ENCODE data around the gene OR4D1.

DNA sequence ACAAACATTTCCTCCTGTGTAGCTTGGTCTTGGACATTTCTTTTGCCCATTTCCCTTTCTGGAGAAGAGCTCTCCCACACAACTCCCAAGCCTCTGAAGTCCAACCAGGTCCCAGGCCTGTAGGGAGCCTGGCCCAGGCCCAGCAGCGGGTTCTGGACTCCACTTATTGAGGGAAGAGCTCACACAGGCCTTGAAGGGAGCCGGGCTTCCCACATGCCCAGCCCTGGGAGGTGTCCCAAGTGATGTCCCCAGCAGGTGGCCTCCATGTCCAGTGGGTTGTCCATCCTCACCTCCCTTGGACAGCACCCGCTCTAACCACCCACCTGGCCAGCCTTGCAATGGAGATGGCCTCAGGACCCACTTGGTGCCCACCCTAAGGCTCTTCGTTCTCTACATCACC lies 38.4 kb downstream of the OR4D1 start:
- TF ChIP-seq, protein P1, sequence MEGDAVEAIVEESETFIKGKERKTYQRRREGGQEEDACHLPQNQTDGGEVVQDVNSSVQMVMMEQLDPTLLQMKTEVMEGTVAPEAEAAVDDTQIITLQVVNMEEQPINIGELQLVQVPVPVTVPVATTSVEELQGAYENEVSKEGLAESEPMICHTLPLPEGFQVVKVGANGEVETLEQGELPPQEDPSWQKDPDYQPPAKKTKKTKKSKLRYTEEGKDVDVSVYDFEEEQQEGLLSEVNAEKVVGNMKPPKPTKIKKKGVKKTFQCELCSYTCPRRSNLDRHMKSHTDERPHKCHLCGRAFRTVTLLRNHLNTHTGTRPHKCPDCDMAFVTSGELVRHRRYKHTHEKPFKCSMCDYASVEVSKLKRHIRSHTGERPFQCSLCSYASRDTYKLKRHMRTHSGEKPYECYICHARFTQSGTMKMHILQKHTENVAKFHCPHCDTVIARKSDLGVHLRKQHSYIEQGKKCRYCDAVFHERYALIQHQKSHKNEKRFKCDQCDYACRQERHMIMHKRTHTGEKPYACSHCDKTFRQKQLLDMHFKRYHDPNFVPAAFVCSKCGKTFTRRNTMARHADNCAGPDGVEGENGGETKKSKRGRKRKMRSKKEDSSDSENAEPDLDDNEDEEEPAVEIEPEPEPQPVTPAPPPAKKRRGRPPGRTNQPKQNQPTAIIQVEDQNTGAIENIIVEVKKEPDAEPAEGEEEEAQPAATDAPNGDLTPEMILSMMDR (IDR thresholded peaks at IDR 0.05 in 8 of 11, conservative IDR thresholded peaks at IDR 0.05 in 3 of 11), result no peak
- no peak for TF ChIP-seq POLR2A (IDR thresholded peaks at IDR 0.05)
